A673 (cell line): ENCODE measurements around the gene BTBD19. TPM values are rescaled to one million over a fixed set of nuclear protein-coding genes. Genes with fewer than 3 reads are reported as not detected.

Source experiments
- BruUV-seq: library from RNA; stranded (reverse); fragments of 400-500 nt; replicated peaks from 2 replicates; lab custom pipeline; 2021; lab: Mats Ljungman, UMichigan
- CTCF ChIA-PET: fragments of 300-600 bp; sonication (Branson Sonifier 250); formaldehyde crosslinking; loops from one replicate; lab custom pipeline; 2022; ENCODE audit warnings: antibody characterized with exemption; lab: Charles Lee
- POLR2A ChIA-PET: fragments of 300-600 bp; sonication (Branson Sonifier 250); formaldehyde crosslinking; loops from one replicate; lab custom pipeline; 2022; ENCODE audit warnings: antibody characterized with exemption; ENCODE audit not compliant: low non-redundant PET; lab: Charles Lee
- DNase-seq: peaks from one replicate; pipeline ENCODE4 v3.0.0-alpha.2; 2015; ENCODE audit warnings: low spot score
- H3K27ac ChIP-seq: fragments of 200-600 bp; sonication (generic); 2 replicates; pipeline ENCODE4 v1.5.1; 2016; ENCODE audit warnings: mixed run types, low read depth, mild to moderate bottlenecking, mixed read lengths, antibody characterized with exemption, low read length; ENCODE audit not compliant: poor library complexity, severe bottlenecking
- H3K27me3 ChIP-seq: fragments of 200-600 bp; sonication (generic); replicated peaks from 2 replicates; pipeline ENCODE4 v1.6.1; 2017; ENCODE audit warnings: mixed run types, low read depth, mild to moderate bottlenecking, mixed read lengths, antibody characterized with exemption, low read length; ENCODE audit not compliant: insufficient read depth, poor library complexity
- H3K36me3 ChIP-seq: fragments of 200-600 bp; sonication (generic); 2 replicates; pipeline ENCODE4 v1.6.1; 2016; ENCODE audit warnings: mixed run types, mild to moderate bottlenecking, mixed read lengths, antibody characterized with exemption, low read length; ENCODE audit not compliant: insufficient read depth, poor library complexity, severe bottlenecking
- H3K4me1 ChIP-seq: fragments of 200-600 bp; sonication (generic); 2 replicates; pipeline ENCODE4 v1.6.1; 2017; ENCODE audit warnings: mixed run types, mild to moderate bottlenecking, mixed read lengths, antibody characterized with exemption, low read length; ENCODE audit not compliant: insufficient read depth, poor library complexity, severe bottlenecking
- H3K4me3 ChIP-seq: fragments of 200-600 bp; sonication (generic); 2 replicates; pipeline ENCODE4 v1.5.1; 2016; ENCODE audit warnings: low read depth, mixed run types, mild to moderate bottlenecking, mixed read lengths, low read length; ENCODE audit not compliant: poor library complexity, severe bottlenecking
- H3K9me3 ChIP-seq: fragments of 200-600 bp; sonication (generic); 2 replicates; pipeline ENCODE4 v1.6.1; 2016; ENCODE audit warnings: mixed run types, low read depth, mild to moderate bottlenecking, mixed read lengths, antibody characterized with exemption, low read length; ENCODE audit not compliant: poor library complexity, severe bottlenecking
- EZH2 ChIP-seq: fragments of 200-600 bp; sonication (generic); IDR thresholded peaks from 2 replicates; pipeline ENCODE4 v1.6.1; 2017; ENCODE audit warnings: borderline replicate concordance, low read depth, mild to moderate bottlenecking, mixed read lengths, antibody characterized with exemption, low read length; ENCODE audit not compliant: poor library complexity, severe bottlenecking
- intact Hi-C: fragments of 100-400 bp; cut with micrococcal nuclease; formaldehyde crosslinking; loops from one replicate; pipeline ENCODE4 v1.10.0; 2022; ENCODE audit not compliant: unreplicated experiment
- total RNA-seq: library from RNA; stranded (reverse); gene quantifications from 2 replicates; pipeline ENCODE4 v1.2.3, GENCODE V29; 2021
- TF ChIP-seq, protein P1 (sequence below): fragments of 300-800, 200-600 bp; sonication (generic); conservative IDR thresholded peaks from 2 replicates; pipeline ENCODE4 v1.5.1; 2017; ENCODE audit warnings: low read depth, mild to moderate bottlenecking, antibody characterized with exemption, low read length, moderate library complexity, mixed read lengths

The BTBD19 gene
- total RNA-seq, 1 experiment from 2014 or later, result 10.3 TPM

GRCh38 chr1:44786841-44787426 lies 21.4 kb upstream of the BTBD19 start:
- no peaks in the 10 kb centered on the region for H3K27me3 ChIP-seq
- no peaks in the 10 kb centered on the region for H3K9me3 ChIP-seq
- CTCF ChIA-PET, result interaction anchor here (0.6 to 1.3 kb wide), 3 partner anchors 13 to 513 kb away, joined by 3 to 6 read pairs (median 3); partner anchors contain the start of gene PLK3
- DNase-seq, result no peak
- H3K27ac ChIP-seq, result no peak overlapping the region
- no TSS peak for BruUV-seq
- H3K4me3 ChIP-seq, result peak overlapping the region; percentile 41
- H3K4me1 ChIP-seq, result peaks cover 12% of the 10 kb centered on the region
- POLR2A ChIA-PET, result interaction anchor here (0.5 kb wide), 1 partner anchor 734 kb away, joined by 5 read pairs; no protein-coding TSS in a partner anchor
- intact Hi-C loops, result loop anchor here (5.0 kb wide), 1 partner anchor 225 kb away; the partner anchor contains the start of genes HECTD3 and UROD
- TF ChIP-seq EZH2, result no peak
- TF ChIP-seq, protein P1, sequence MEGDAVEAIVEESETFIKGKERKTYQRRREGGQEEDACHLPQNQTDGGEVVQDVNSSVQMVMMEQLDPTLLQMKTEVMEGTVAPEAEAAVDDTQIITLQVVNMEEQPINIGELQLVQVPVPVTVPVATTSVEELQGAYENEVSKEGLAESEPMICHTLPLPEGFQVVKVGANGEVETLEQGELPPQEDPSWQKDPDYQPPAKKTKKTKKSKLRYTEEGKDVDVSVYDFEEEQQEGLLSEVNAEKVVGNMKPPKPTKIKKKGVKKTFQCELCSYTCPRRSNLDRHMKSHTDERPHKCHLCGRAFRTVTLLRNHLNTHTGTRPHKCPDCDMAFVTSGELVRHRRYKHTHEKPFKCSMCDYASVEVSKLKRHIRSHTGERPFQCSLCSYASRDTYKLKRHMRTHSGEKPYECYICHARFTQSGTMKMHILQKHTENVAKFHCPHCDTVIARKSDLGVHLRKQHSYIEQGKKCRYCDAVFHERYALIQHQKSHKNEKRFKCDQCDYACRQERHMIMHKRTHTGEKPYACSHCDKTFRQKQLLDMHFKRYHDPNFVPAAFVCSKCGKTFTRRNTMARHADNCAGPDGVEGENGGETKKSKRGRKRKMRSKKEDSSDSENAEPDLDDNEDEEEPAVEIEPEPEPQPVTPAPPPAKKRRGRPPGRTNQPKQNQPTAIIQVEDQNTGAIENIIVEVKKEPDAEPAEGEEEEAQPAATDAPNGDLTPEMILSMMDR, result no peak
- peaks cover 3% of the 10 kb centered on the region for H3K36me3 ChIP-seq

DNA sequence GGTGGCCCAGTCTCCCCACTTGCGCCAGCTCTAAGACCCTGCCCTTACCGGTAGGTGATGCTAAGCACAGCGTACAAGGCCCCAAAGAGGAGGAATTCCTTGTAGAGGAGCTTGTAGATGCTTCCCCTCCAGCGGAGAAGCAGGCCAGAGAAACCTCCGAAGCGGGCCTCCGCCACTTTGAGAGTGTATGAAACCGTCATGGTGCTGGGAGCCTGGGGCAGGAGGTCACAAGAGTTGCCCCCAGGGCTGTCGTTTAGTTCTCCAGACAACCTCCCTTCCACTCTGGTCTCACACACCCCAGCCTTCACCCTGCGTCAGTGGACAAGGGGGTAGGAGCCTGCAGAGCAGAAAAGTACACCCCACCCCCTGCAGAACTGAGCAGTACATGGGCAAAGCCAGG lies 20.8 kb upstream of the BTBD19 start:
- H3K27me3 ChIP-seq, result no peaks in the 10 kb centered on the region
- CTCF ChIA-PET, result interaction anchor here (0.6 to 1.3 kb wide), 2 partner anchors 44 to 513 kb away, joined by 3 to 6 read pairs; no protein-coding TSS in a partner anchor
- POLR2A ChIA-PET, result no interaction called here
- no peaks in the 10 kb centered on the region for H3K36me3 ChIP-seq
- no peaks in the 10 kb centered on the region for H3K9me3 ChIP-seq
- no TSS peak for BruUV-seq
- TF ChIP-seq EZH2, result no peak
- TF ChIP-seq, protein P1, result no peak
- intact Hi-C loops, result loop anchor here (5.0 kb wide), 1 partner anchor 225 kb away; the partner anchor contains the start of genes HECTD3 and UROD
- H3K4me1 ChIP-seq, result peaks cover 12% of the 10 kb centered on the region
- H3K27ac ChIP-seq, result no peak overlapping the region
- H3K4me3 ChIP-seq, result no peak overlapping the region
- DNase-seq, result no peak

GRCh38 chr1:44788120-44788860 lies 20.0 kb upstream of the BTBD19 start, which contains the start of gene BEST4:
Gene BEST4, minus strand, starts transcription at chr1:44788170. Its CDS starts 465 bp downstream, at chr1:44787705.
- Histone ChIP-seq H3K4me1 (peaks cover 12% of the 10 kb centered on the region), H3K4me3 (no peak within 1 kb of the TSS), H3K36me3 (no peaks in the 10 kb centered on the region), H3K9me3 (no peaks in the 10 kb centered on the region), H3K27ac (no peak within 1 kb of the TSS), H3K27me3 (no peaks in the 10 kb centered on the region)
- DNase-seq, result no peak
- ChIA-PET POLR2A (interaction anchor here (0.8 kb wide), 1 partner anchor 46 kb away, joined by 3 read pairs; no protein-coding TSS in a partner anchor), CTCF (no interaction called here)
- no peak for TF ChIP-seq EZH2
- TF ChIP-seq, protein P1, result no peak
- intact Hi-C loops, result loop anchor here (5.0 kb wide), 1 partner anchor 224 kb away; the partner anchor contains the start of genes HECTD3 and UROD
- no TSS peak for BruUV-seq
